ENCODE measurements around the gene GSAP.

- no peak for TF ChIP-seq RAD21 (conservative IDR thresholded peaks at IDR 0.05)
- TF ChIP-seq EZH2 (IDR thresholded peaks at IDR 0.05; ENCODE audit: borderline replicate concordance, insufficient read depth, low read length, poor library complexity, severe bottlenecking): no peak
- TF ChIP-seq POLR2AphosphoS5 (IDR thresholded peaks at IDR 0.05): no peak
- no peak for TF ChIP-seq CTCF (IDR thresholded peaks at IDR 0.05; ENCODE audit: poor library complexity, severe bottlenecking)
- no peak for TF ChIP-seq SMC3 (conservative IDR thresholded peaks at IDR 0.05; ENCODE audit: poor library complexity)
These were observed 56.5 kb downstream of the GSAP start for GRCh38 chr7:77359599-77359998.
